ENCODE results near the gene ZBTB7C.

The ZBTB7C gene

GRCh38 chr18:48029296-48029986 lies 379.7 kb downstream of the ZBTB7C start:
- no peak for ATAC-seq

GRCh38 chr18:48028696-48029095 lies 380.5 kb downstream of the ZBTB7C start:
- no peak for ATAC-seq

GRCh38 chr18:48028081-48028480 lies 381.1 kb downstream of the ZBTB7C start:
- no peak for ATAC-seq

- ATAC-seq, result no peak
These were observed 381.7 kb downstream of the ZBTB7C start for GRCh38 chr18:48027401-48027963.

GRCh38 chr18:48026216-48026615 lies 383.0 kb downstream of the ZBTB7C start:
- ATAC-seq, result no peak

GRCh38 chr18:48024881-48025660 lies 384.1 kb downstream of the ZBTB7C start:
- ATAC-seq, result no peak

- ATAC-seq, result no peak
These were observed 385.1 kb downstream of the ZBTB7C start for GRCh38 chr18:48024009-48024512.

GRCh38 chr18:48023334-48024008 lies 385.7 kb downstream of the ZBTB7C start:
- ATAC-seq, result no peak

GRCh38 chr18:48022531-48023329 lies 386.5 kb downstream of the ZBTB7C start:
- ATAC-seq, result peak in 1 of 2 donors; percentile 28

GRCh38 chr18:48022021-48022420 lies 387.2 kb downstream of the ZBTB7C start:
- ATAC-seq, result no peak

- ATAC-seq, result no peak
These were observed 387.8 kb downstream of the ZBTB7C start for GRCh38 chr18:48021273-48021914.

GRCh38 chr18:48020337-48021250 lies 388.6 kb downstream of the ZBTB7C start:
- ATAC-seq, result no peak

- ATAC-seq, result no peak
These were observed 389.4 kb downstream of the ZBTB7C start for GRCh38 chr18:48019557-48020325.

GRCh38 chr18:48018851-48019250 lies 390.3 kb downstream of the ZBTB7C start:
- no peak for ATAC-seq

GRCh38 chr18:48017635-48018034 lies 391.5 kb downstream of the ZBTB7C start:
- no peak for ATAC-seq

- ATAC-seq, result no peak
These were observed 396.0 kb downstream of the ZBTB7C start for GRCh38 chr18:48013162-48013561.

- no peak for ATAC-seq
These were observed 397.2 kb downstream of the ZBTB7C start for GRCh38 chr18:48011926-48012465.

- no peak for ATAC-seq
These were observed 398.9 kb downstream of the ZBTB7C start for GRCh38 chr18:48010264-48010663.

GRCh38 chr18:48009116-48009745 lies 400.0 kb downstream of the ZBTB7C start:
- no peak for ATAC-seq

Measured in activated CD4-positive, CD25-positive, alpha-beta regulatory T cell treated with anti-CD3 and anti-CD28 coated beads, Interleukin-2, amount 50 U/mL, for 24 hours (primary cell).